Keratinocyte (primary cell): Measurements from ENCODE around the gene HCK. TPM values are rescaled to one million over a fixed set of nuclear protein-coding genes. Genes with fewer than 3 reads are reported as not detected.

Experiments used
- DNase-seq: peaks from one replicate; pipeline ENCODE4 v3.0.0-alpha.2; 2011; ENCODE audit warnings: low read depth, missing footprints, low spot score
- FAIRE-seq: peaks from 2 replicates; lab custom pipeline; 2011; peaks lifted over from hg19 to GRCh38; lab: Jason Lieb, UNC
- H2AFZ ChIP-seq: 2 replicates; pipeline ENCODE4 v1.6.0; 2012; ENCODE audit warnings: low read length, control low read depth, inconsistent platforms; ENCODE audit not compliant: control insufficient read depth
- H3K27ac ChIP-seq: 2 replicates; pipeline ENCODE4 v1.5.1; 2011; ENCODE audit warnings: low read length; ENCODE audit not compliant: control insufficient read depth, insufficient read depth
- H3K27me3 ChIP-seq: 3 replicates; pipeline ENCODE4 v1.6.0; 2011; ENCODE audit warnings: low read length; ENCODE audit not compliant: control insufficient read depth, insufficient read depth; ENCODE audit errors: extremely low read depth
- H3K36me3 ChIP-seq, 2 experiments: 2 replicates in 1 of 2; 3 replicates in 1 of 2; pipeline ENCODE4 v1.5.1; 2011; ENCODE audit warnings: low read length in 2 of 2, mild to moderate bottlenecking in 1 of 2; ENCODE audit not compliant: control insufficient read depth in 2 of 2, insufficient read depth in 2 of 2; ENCODE audit errors: extremely low read depth in 1 of 2
- H3K4me1 ChIP-seq: 3 replicates; pipeline ENCODE4 v1.5.1; 2011; ENCODE audit warnings: low read length; ENCODE audit not compliant: control insufficient read depth, insufficient read depth; ENCODE audit errors: extremely low read depth
- H3K4me2 ChIP-seq: 3 replicates; pipeline ENCODE4 v1.6.0; 2011; ENCODE audit warnings: low read depth, low read length; ENCODE audit not compliant: control insufficient read depth, insufficient read depth; ENCODE audit errors: extremely low read depth
- H3K4me3 ChIP-seq, 3 experiments: fragments of 200-600 bp in 1 of 3; sonication (generic) in 1 of 3; 2 replicates in 2 of 3; 3 replicates in 1 of 3; pipeline ENCODE4 v1.5.1; 2011 to 2016; ENCODE audit warnings: low read length in 3 of 3, mild to moderate bottlenecking in 3 of 3, control low read depth in 2 of 3, inconsistent platforms in 1 of 3, low read depth in 1 of 3, mixed read lengths in 1 of 3, mixed run types in 1 of 3, moderate library complexity in 1 of 3; ENCODE audit not compliant: control insufficient read depth in 2 of 3, insufficient read depth in 2 of 3; ENCODE audit errors: extremely low read depth in 1 of 3
- H3K79me2 ChIP-seq: 2 replicates; pipeline ENCODE4 v1.6.0; 2012; ENCODE audit warnings: low read length; ENCODE audit not compliant: control insufficient read depth, insufficient read depth
- H3K9ac ChIP-seq: 3 replicates; pipeline ENCODE4 v1.6.0; 2011; ENCODE audit warnings: low read length; ENCODE audit not compliant: control insufficient read depth, insufficient read depth; ENCODE audit errors: extremely low read depth
- H3K9me1 ChIP-seq: 3 replicates; pipeline ENCODE4 v1.6.0; 2011; ENCODE audit warnings: low read length; ENCODE audit not compliant: control insufficient read depth, insufficient read depth; ENCODE audit errors: extremely low read depth
- H3K9me3 ChIP-seq: 2 replicates; pipeline ENCODE4 v1.5.1; 2012; ENCODE audit warnings: low read depth, low read length; ENCODE audit not compliant: control insufficient read depth
- H4K20me1 ChIP-seq: 3 replicates; pipeline ENCODE4 v1.6.0; 2011; ENCODE audit warnings: low read length; ENCODE audit not compliant: control insufficient read depth, insufficient read depth; ENCODE audit errors: extremely low read depth
- CTCF ChIP-seq, 3 experiments: IDR thresholded peaks in 1 of 3; conservative IDR thresholded peaks in 1 of 3; optimal IDR thresholded peaks in 1 of 3; 2 replicates in 2 of 3; 3 replicates in 1 of 3; pipeline versions ENCODE3 to v1.5.1; 2011; ENCODE audit warnings: low read length in 3 of 3, mild to moderate bottlenecking in 3 of 3, moderate library complexity in 2 of 3, control low read depth in 1 of 3, inconsistent platforms in 1 of 3; ENCODE audit not compliant: insufficient read depth in 2 of 3; ENCODE audit errors: extremely low read depth in 1 of 3
- EZH2 ChIP-seq: IDR thresholded peaks from one replicate; pipeline ENCODE4 v1.6.1; 2012; ENCODE audit warnings: inconsistent platforms, mild to moderate bottlenecking, low read length, moderate library complexity
- dilution Hi-C: fragments of 300-500 bp; cut with MboI; formaldehyde crosslinking; loops from one replicate; pipeline ENCODE4 v1.7.0; 2020; ENCODE audit warnings: low sequenced_read_pairs; ENCODE audit not compliant: extremely low pct_ligation_motif_present
- polyA plus RNA-seq, 5 experiments: library from polyadenylated mRNA; depleted of rRNA in 3 of 5; stranded (reverse) in 3 of 5; stranded (forward) in 1 of 5; unstranded in 1 of 5; fragments of >200 nt; gene quantifications; 1 replicate in 1 of 5; 2 replicates in 3 of 5; 3 replicates in 1 of 5; pipeline versions ENCODE4 v1.2.1 to v1.2.3, GENCODE V29; 2011 to 2012; ENCODE audit warnings: missing spikeins in 2 of 5, low read depth in 1 of 5, low replicate concordance in 1 of 5

The HCK gene
- polyA plus RNA-seq, 1 donor (not counting 4 experiments of a cell fraction or from before 2014, with no cell fraction given), result not detected

- Histone ChIP-seq H2AFZ (no peak overlapping the region), H3K27ac (no peak overlapping the region), H3K27me3 (peaks cover 40% of the 10 kb centered on the region), H3K9me3 (no peaks in the 10 kb centered on the region), H3K9me1 (no peaks in the 10 kb centered on the region), H3K36me3 (no peaks in the 10 kb centered on the region), H3K9ac (no peak overlapping the region), H4K20me1 (no peaks in the 10 kb centered on the region), H3K4me3 (no peak overlapping the region), H3K4me2 (no peak overlapping the region), H3K79me2 (no peaks in the 10 kb centered on the region), H3K4me1 (no peaks in the 10 kb centered on the region)
- TF ChIP-seq CTCF (optimal IDR thresholded peaks at IDR 0.05 in 1 of 3, IDR thresholded peaks at IDR 0.05 in 1 of 3, conservative IDR thresholded peaks at IDR 0.05 in 1 of 3; ENCODE audit: extremely low read depth in 1 of 3, insufficient read depth in 2 of 3, low read length in 3 of 3), result no peak
- TF ChIP-seq EZH2, result no peak
- dilution Hi-C loops, result no loop called here
- DNase-seq (no peak), FAIRE-seq (no peak)
Observed at GRCh38 chr20:32050851-32051556, 1.0 kb upstream of the HCK start.

GRCh38 chr20:32051720-32052089, 337 bp upstream of the HCK start:
- peaks cover 41% of the 10 kb centered on the region for H3K27me3 ChIP-seq
- no peaks in the 10 kb centered on the region for H3K4me1 ChIP-seq
- TF ChIP-seq CTCF (optimal IDR thresholded peaks at IDR 0.05 in 1 of 3, IDR thresholded peaks at IDR 0.05 in 1 of 3, conservative IDR thresholded peaks at IDR 0.05 in 1 of 3; ENCODE audit: extremely low read depth in 1 of 3, insufficient read depth in 2 of 3, low read length in 3 of 3) (no peak), EZH2 (peak; percentile 69)
- no peak overlapping the region for H3K4me2 ChIP-seq
- FAIRE-seq (no peak), DNase-seq (no peak)
- no peaks in the 10 kb centered on the region for H4K20me1 ChIP-seq
- H3K36me3 ChIP-seq, result no peaks in the 10 kb centered on the region
- H3K9me1 ChIP-seq, result no peaks in the 10 kb centered on the region
- H2AFZ ChIP-seq, result no peak overlapping the region
- H3K9ac ChIP-seq, result no peak overlapping the region
- no peaks in the 10 kb centered on the region for H3K79me2 ChIP-seq
- H3K27ac ChIP-seq, result no peak overlapping the region
- no peak overlapping the region for H3K4me3 ChIP-seq
- dilution Hi-C loops, result no loop called here
- H3K9me3 ChIP-seq, result no peaks in the 10 kb centered on the region
